Fibroblast of pulmonary artery (primary cell): ENCODE results near the gene ZNF189.

Experiments used
- DNase-seq: peaks from one replicate; pipeline ENCODE4 v3.0.0-alpha.2; 2010; ENCODE audit warnings: low read depth
- H3K4me3 ChIP-seq: replicated peaks from 2 replicates; pipeline ENCODE4 v1.5.1; 2011; ENCODE audit warnings: low read depth, mild to moderate bottlenecking, control low read depth, low read length, moderate library complexity
- TF ChIP-seq, protein P1 (sequence below): IDR thresholded peaks from 2 replicates; pipeline ENCODE4 v1.5.1; 2011; ENCODE audit warnings: mild to moderate bottlenecking, control low read depth, low read length, inconsistent platforms; ENCODE audit errors: missing control alignments

The ZNF189 gene

GRCh38 chr9:101403516-101404285 lies 5.0 kb downstream of the ZNF189 start:
- TF ChIP-seq, protein P1, sequence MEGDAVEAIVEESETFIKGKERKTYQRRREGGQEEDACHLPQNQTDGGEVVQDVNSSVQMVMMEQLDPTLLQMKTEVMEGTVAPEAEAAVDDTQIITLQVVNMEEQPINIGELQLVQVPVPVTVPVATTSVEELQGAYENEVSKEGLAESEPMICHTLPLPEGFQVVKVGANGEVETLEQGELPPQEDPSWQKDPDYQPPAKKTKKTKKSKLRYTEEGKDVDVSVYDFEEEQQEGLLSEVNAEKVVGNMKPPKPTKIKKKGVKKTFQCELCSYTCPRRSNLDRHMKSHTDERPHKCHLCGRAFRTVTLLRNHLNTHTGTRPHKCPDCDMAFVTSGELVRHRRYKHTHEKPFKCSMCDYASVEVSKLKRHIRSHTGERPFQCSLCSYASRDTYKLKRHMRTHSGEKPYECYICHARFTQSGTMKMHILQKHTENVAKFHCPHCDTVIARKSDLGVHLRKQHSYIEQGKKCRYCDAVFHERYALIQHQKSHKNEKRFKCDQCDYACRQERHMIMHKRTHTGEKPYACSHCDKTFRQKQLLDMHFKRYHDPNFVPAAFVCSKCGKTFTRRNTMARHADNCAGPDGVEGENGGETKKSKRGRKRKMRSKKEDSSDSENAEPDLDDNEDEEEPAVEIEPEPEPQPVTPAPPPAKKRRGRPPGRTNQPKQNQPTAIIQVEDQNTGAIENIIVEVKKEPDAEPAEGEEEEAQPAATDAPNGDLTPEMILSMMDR = no peak
- DNase-seq = no peak
- no peak overlapping the region for H3K4me3 ChIP-seq

- no peak overlapping the region for H3K4me3 ChIP-seq
- TF ChIP-seq, protein P1 = no peak
- DNase-seq = no peak
Measured at GRCh38 chr9:101408374-101409078, 9.9 kb downstream of the ZNF189 start.

- DNase-seq = no peak
- H3K4me3 ChIP-seq = no peak overlapping the region
- TF ChIP-seq, protein P1 = no peak
Measured at GRCh38 chr9:101409079-101409477, 10.4 kb downstream of the ZNF189 start.

DNA sequence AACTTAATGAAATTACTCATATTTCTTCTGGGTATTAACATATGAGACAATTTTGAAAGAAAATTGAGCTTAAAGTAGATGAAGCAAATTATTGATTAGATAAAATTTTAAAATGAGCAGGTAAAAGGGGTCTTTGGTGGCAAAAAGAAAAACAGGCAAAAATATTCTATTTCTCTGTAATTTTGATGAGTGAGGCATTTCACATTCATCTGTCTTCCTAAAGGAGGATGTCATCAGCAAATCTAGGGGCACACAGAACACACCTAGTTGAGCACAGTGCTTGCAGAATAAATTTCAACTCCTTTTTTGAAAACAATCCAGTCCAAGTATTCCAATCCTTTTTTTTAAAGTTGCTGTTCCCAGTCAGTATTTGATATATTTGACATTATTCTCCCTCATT lies 16.2 kb downstream of the ZNF189 start:
- H3K4me3 ChIP-seq = no peak overlapping the region
- TF ChIP-seq, protein P1 = no peak
- no peak for DNase-seq

- DNase-seq = no peak
- no peak overlapping the region for H3K4me3 ChIP-seq
- TF ChIP-seq, protein P1 = no peak
Measured at GRCh38 chr9:101415578-101415977, 16.9 kb downstream of the ZNF189 start.

GRCh38 chr9:101417389-101417788 lies 18.7 kb downstream of the ZNF189 start:
- no peak overlapping the region for H3K4me3 ChIP-seq
- DNase-seq = no peak
- TF ChIP-seq, protein P1 = no peak

- no peak for DNase-seq
- no peak overlapping the region for H3K4me3 ChIP-seq
- TF ChIP-seq, protein P1 = no peak
Measured at GRCh38 chr9:101417977-101418376, 19.3 kb downstream of the ZNF189 start.
